ENCODE measurements around the gene PPFIA3.
"Not testable (repeated sequence)": the region's sequence is repeated elsewhere in the genome, so short reads cannot be mapped to it uniquely, and the experiment has no call there.

The PPFIA3 gene

DNA sequence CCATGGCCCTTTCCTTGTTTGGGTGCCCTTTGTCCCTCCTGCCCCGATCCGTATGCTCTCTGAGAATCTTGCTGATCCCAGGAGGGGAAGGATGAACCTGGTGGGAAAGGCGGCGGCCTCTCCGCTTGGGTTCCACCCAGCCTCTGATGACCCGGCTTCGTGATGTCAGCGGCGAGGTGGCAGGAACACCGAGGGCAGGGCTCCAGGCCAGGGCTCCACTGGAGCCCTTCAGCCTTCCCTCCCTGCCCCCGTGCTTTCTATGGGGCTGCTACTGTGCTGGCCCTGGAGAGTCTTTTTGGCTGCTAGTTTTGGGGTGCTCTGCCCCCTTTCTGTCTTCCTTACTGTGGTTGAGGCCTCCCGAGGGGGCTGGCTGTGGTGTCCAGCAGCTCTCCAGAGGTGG, 17.0 kb upstream of the PPFIA3 start:
- DNase-seq (ENCODE audit: low read depth, low spot score): no peak

DNA sequence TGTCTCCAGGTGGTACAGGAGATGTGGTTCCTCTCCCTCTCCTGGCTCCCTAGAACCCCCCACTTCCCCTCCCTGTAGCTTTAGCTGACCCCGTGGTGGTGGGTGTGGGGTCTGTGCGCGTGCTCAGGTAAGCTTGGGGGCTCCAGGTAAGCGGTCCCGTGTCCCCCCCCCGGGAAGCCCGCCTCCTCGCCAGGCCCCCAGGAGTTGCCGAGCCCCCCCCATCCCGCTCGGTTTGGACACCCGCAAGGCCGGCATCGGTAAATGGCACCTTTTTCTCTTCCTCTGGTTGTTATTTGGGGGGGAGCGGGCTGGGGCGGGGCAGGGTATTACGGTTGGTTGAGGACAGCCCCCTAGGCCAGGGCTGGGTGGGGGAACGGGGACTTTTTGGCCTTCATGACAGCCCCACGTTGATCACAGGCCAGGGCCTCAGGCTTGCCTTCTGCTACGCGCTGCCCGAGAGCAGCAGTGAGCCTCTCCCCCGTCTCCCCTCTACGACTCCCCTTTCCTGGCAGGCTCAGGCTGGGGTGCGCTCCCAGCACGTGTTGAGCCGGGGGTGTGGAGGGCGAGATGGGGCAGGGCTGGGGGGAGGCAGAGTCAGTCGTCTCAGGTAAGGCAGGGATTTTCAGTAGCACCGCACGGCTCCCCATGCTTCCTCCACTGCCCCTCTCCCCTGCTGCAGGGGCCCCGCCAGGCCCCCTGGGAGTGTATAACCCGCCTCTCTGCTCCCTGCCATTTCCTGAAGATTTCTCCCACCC, 15.8 kb upstream of the PPFIA3 start:
- DNase-seq (ENCODE audit: low read depth, low spot score): no peak

DNA sequence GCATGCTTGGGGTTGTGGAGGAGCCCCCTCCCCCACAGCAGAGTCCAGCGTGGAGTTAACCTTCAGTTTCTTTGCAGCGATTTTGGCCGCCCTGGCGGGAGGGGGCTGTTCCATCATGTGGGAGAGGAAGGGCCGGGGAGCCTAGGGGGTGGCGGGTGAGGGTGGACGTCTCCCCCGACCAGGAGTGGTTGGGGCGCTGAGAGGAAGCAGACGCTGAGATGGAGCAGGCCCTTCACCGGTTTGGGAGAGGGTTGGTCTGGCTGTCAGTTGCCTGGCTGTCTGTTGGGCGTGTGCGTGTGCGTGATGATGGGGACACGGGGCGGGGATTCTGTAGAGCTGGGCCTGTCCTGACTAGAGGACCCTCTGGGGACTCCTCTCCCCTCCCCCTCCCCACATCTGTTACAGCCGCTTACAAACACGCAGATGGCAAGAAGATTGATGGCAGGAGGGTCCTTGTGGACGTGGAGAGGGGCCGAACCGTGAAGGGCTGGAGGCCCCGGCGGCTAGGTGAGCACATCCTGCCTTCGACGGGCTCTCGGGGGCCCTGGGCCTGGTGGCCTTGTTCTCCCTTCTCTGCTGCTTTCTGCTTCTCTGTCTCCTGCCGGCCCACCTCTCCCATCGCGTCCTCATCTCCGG, 15.0 kb upstream of the PPFIA3 start:
- no peak for DNase-seq (ENCODE audit: low read depth, low spot score)

DNA sequence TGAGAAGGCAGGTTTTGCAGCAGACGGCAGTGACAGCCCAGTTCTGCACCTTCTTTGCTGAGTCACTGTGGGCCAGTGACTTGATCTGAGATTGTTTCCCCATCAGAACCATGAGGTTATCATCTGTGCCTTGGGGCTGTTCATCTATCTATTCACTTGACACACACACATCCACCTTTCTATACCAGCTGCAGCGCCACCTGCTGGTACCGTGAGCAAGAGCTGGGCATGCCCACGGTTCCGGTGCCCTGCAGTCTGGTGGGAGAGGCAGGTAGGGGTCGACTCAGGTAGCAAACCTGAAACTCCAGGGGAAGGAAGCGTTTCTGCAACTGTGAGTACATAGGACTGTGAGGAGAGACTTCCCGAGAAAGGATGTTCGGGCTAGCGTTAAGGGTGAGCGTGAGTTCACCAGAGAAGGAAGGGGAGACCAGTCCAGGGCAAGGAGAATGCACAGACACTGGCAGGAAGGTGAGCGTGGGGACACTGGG, 12.7 kb upstream of the PPFIA3 start:
- DNase-seq (ENCODE audit: low read depth, low spot score): peak; percentile 81

DNA sequence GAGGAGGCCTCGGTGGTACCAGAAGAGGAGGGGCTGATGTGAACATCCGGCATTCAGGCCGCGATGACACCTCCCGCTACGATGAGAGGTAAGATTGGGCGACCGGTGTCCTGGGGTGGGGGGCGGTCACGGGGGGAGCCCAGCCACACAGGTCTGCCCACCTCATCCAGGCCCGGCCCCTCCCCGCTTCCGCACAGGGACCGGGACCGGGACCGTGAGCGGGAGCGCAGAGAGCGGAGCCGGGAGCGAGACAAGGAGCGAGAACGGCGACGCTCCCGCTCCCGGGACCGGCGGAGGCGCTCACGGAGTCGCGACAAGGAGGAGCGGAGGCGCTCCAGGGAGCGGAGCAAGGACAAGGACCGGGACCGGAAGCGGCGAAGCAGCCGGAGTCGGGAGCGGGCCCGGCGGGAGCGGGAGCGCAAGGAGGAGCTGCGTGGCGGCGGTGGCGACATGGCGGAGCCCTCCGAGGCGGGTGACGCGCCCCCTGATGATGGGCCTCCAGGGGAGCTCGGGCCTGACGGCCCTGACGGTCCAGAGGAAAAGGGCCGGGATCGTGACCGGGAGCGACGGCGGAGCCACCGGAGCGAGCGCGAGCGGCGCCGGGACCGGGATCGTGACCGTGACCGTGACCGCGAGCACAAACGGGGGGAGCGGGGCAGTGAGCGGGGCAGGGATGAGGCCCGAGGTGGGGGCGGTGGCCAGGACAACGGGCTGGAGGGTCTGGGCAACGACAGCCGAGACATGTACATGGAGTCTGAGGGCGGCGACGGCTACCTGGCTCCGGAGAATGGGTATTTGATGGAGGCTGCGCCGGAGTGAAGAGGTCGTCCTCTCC, 11.5 kb upstream of the PPFIA3 start:
- DNase-seq (ENCODE audit: low read depth, low spot score): no peak

DNA sequence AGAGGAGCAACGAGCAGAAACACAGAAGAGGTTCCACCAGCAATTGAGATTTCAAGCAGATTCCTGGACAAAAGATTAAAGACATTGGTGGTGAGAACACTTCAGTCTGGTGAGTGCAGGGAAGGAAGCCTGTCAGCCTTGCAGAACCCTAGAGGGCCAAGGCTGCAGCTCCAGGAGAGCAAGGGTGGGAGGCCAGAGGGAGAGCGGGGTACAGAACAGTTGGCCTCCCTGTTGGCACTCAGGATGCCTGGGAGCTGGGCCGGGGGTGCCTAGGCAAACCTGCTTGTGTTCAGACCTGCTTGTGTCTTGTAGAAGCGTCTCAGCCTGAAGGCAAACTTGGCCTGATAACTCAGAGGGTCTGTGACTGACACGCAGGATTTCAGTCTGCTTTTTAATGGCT, 10.3 kb upstream of the PPFIA3 start:
- no peak for DNase-seq (ENCODE audit: low read depth, low spot score)

DNA sequence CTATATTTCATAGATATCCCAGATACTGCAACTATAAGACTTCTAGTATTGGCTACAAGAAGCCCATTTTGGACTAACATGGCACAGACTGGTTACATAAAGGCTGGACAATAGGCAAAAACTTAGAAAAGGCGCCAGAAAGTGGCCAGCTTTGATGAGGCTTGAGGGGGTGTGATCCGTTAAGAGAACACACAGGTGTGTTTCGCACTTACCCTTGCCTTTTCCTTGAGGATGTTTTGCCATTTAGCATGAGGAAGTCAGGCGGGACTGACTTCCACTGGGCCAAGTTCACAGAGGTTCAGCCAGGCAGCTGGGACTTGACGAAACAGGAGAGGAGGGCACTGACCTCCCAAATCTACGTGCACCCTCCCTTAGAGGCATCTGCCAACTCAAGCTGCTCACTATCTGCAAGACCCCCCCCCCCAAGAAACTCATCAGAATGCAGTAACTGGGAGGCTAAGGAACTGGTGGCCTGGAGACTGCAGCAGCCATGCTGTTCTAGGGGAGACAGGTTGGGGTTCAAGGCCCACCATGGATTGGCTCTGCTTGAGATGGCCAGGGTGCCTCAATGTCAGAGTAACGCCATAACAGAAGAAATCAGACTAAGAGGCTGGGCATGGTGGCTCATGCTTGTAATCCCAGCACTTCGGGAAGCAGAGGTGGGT, 9.6 kb upstream of the PPFIA3 start:
- DNase-seq (ENCODE audit: low read depth, low spot score): no peak

DNA sequence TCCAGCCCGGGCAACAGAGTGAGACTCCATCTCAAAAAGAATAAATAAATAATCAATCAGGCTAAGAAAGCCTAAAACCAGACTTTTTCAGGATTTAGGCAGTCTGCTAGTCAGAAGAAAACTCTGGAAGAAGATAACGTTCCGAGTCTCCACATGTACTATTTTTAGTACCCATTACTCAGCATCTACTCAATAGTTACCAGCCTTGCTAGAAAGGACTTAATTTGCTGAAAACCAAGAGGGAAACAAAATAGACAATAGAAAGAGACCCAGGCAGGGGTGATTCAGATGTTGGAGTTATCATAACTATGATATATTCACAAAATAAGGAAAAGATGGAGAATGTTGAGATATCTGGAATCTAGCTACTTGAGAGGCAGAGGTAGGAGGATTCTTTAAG, 8.8 kb upstream of the PPFIA3 start:
- DNase-seq (ENCODE audit: low read depth, low spot score): no peak

DNA sequence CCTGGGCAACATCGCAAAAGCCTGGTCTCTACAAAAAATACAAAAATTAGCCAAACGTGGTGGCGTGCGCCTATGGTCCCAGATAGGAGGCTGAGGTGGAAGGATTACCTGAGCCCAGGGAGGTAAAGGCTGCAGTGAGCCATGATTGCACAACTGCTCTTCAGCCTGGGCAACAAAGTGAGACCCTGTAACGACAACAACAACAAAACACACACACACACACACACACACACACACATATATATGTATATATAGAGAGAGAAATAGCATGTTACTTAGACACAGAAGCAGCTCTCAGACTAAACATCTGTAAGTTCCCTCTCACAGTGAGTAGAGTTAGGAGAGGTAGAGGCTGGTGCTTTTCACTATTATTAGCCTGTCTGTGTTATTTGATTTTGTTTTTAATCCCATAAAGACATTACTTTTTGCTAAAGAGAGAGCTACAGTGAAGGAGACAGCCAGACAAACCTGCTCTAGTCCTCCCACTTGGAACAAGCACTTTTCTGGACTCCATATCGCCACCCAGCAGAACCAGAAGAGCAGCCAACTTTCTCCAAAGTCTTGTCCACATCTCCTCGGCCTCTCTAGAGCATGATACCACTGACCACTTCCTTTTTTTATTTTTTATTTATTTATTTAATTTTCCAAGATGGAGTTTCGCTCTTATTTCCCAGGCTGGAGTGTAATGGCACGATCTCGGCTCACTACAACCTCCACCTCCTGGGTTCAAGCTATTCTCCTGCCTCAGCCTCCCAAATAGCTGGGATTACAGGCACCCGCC, 7.9 kb upstream of the PPFIA3 start:
- no peak for DNase-seq (ENCODE audit: low read depth, low spot score)

DNA sequence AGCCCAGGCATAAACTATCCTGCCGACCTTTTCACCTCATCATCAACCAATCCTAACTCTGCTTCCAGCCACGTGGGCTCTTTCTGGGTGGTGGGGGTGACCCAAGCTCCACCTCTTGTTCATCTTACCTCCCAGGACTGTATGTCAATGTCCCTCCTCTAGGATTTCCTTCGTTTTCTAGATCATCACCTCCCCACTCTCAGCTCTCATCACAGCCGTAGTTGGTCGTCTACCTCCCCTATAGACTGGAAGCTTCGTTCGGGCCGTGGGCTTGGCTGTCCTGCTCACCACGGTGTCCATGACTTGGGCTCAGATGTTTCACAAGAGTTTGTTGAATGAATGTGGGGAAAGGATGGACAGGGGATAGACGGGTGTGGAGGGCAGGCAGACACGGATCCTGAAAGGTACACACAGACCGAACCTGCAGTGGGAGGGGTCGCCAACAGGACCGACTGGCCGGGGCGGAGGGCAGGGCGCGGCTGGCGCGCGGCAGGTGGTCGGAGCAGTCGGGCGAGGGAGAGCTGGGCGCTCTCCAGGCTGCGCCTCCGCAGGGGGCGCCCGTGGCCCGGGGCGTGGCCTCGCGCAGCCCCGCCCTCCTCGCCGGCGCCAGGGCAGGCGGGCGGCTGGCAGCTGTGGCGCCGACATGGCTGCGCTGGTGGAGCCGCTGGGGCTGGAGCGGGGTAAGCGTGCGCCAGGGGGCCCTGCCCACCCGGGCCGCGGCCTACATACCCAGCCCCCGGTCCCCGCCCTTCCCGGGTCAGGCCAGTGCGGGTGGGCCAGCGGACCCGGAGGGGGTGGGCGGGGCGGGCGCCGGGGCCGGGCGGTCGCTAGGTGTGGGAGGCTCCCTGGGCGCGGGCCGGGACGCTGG, 5.3 kb upstream of the PPFIA3 start, which contains the start of gene LIN7B:
LIN7B (plus strand) TSS at position 609 of the 868 bp plus-strand sequence; CDS start at position 644, 35 bp downstream.
- peak; percentile 78 for DNase-seq (ENCODE audit: low read depth, low spot score)

DNA sequence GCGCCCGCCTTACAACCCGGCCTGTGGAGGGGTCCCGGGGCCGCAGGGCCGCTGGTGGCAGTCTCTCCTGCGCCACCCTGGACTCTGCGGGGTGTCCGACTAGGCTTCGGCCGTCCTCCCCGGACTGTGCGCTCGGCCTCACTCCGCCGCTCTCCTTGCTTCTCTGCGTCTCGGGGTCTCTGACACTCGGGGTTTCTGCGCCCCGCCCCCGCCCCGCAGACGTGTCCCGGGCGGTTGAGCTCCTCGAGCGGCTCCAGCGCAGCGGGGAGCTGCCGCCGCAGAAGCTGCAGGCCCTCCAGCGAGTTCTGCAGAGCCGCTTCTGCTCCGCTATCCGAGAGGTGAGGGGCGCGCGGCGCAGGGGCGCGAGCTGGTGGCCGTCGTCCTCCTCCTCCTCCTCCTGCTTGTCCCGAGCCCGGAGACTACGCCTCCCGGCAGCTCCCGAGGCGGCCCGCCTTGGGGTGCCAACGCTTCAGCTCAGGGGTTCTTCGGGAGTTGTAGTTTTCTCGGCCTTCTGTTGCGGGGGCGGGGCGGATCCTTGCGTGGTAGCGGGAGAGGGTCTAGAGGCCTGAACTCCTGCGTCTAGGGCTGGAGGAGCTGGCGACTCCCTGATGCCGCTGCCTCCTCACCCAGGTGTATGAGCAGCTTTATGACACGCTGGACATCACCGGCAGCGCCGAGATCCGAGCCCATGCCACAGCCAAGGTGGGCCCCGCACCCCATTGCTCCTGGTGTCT, 4.5 kb upstream of the PPFIA3 start:
- DNase-seq (ENCODE audit: low read depth, low spot score): peak; percentile 78

DNA sequence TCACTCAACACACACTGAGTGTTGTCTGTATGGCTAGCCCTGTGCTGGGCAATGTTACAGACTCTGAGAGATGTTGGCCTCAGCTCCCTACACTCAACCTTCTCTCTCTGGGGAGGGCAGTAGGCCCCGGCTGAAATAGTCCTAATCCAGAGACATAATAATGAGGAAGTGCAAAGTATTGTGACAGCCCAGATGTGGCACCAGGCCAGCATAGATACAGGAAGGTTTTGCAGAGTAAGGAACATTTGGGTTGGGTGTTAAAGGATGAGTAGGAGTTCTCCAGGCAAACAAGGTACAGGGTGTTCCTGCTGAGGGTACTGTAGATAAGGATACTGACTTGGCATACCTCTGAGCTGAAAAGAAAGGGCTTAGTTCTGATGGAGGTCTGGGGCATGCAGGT, 2.8 kb upstream of the PPFIA3 start:
- no peak for DNase-seq (ENCODE audit: low read depth, low spot score)

DNA sequence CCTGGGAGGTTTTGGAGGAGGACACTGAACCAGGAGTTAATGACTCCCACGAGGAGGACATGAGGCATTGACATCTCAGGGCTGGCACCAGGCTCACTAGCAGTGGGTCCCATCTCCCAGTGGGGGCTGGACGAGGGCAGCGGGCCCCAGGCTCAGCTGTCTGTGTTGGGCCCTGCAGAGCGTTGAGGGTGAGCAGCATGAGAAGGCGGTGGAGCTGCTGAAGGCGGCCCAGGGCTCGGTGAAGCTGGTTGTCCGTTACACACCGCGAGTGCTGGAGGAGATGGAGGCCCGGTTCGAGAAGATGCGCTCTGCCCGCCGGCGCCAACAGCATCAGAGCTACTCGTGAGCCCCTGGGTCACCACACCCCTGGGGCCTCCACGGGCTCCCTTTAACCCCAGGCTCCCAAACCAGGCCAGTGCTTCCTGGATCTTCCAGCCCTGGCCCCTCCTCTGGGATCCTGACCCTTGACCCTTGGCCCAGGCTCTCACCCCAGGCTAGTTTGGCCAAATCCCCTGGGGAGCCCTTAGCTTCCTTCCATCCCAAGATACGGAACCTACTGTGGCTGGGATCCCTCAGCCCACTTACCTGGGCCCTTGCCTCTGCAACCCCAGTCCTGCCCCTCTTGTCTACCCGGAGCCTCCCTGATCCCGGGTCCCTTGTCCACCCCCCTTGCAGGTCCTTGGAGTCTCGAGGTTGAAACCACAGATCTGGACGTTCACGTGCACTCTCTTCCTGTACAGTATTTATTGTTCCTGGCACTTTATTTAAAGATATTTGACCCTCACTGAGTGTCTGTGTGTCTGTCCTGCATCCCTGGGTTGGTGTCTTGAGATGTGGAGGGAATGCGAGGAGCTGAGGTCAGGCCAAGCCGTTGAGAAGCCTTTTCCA, 1.4 kb upstream of the PPFIA3 start:
- DNase-seq (ENCODE audit: low read depth, low spot score): peak; percentile 20

DNA sequence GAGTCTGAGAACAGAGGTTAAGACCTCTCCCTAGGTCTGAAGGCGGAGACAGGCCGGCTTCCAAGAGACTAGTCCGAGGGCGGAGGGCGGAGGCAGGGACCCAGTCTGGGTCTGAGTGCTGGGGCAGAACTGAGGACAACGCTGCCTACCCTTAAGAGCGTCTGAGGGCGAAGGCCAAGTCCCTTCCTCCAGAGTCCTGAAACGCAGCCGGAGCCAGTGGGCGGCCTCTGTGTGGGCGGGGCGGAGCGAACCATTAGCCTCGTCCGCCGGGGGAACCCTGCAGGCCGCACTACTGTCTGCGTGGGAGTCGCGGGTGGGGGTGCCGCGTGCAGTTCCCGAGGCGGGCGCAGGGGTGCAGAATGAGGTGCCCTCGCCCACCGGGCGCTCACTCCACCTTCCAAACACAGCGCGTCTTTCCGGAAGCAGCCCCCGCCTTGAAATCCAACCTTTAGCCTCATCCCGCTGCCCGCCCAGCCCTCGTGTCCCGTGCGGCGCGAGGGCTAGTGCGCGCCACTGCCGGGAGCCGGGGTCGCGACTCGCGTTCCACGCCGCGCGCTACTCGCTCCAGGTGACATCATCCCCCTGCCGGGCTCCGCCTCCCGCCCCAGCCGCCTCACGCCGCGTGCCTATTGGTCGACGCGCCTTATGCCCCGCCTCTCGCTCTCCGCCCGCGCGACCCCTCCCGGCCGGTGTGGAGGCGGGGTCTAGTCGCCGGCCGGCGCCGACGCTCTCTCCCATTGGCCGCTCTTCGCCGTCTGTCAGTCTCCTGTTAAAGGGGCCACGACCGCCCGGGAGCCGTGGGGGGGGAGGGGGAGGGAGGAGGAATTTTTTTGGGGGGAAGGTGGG, 556 bp upstream of the PPFIA3 start, which contains the start of gene C19orf73:
C19orf73 (minus strand) TSS at position 579 of the 846 bp plus-strand sequence; CDS start at position 458, 121 bp downstream.
- DNase-seq (ENCODE audit: low read depth, low spot score): peak; percentile 95

DNA sequence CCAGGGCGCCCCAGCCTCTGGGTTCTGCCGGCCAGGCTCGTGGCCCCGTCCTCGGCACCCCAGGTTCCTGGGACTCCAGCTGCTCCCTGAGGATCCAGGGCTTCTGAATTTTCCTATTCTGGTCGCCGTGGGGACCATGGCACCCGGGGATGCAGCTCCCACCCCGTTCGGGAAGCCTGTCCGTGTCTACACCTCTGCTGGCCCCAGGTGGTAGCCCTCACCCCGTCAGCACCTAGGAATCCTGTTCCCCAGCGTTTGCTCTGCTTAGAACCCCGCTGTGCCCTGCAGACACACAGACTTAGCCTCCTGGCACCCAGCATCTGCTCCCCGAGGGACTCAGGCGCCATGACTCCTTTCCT, 960 bp downstream of the PPFIA3 start:
- no peak for DNase-seq (ENCODE audit: low read depth, low spot score)

DNA sequence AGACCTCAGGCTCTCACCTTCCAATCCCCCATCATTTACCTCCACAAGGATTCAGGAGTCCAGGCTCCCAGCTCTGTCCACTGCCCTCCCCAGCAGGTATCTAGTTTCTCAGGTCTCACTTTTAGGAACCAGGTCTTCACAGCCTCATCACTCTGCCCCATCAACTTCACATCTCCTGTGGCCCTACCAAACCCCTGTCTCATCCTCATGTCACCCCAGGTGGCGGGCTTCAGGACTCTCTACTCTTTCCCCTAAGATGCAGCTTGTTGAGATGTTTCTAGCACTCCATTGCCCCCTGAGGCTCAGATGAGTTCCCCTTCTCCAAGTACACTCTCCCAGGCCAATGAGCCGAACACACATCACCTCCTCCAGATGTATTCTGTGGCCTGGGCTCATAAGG, 1.5 kb downstream of the PPFIA3 start:
- no peak for DNase-seq (ENCODE audit: low read depth, low spot score)

DNA sequence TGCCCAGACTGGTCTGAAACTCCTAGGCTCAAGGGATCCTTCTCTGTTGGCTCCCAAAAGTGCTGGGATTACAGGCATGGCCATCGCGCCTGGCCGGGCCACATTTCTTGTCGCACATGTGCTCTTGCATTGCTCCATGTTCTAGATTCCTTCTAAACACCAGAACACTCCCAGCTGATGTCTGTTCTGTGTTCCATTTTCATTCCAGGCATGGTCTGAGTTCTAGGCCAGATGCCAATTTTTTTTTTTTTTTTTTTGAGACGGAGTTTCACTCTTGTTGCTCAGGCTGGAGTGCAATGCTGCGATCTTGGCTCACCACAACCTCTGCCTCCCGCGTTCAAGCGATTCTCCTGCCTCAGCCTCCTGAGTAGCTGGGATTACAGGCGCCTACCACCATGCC, 2.5 kb downstream of the PPFIA3 start:
- DNase-seq (ENCODE audit: low read depth, low spot score): not testable (repeated sequence)
